Activated naive CD4-positive, alpha-beta T cell treated with anti-CD3 and anti-CD28 coated beads, Interleukin-2, amount 50 U/mL, for 72 hours (primary cell): ENCODE measurements around the gene CIBAR2. TPM values are rescaled to one million over a fixed set of nuclear protein-coding genes. Genes with fewer than 3 reads are reported as not detected.

Experiments used
- ATAC-seq, 2 donors: fragments of 150-1000 bp; cut with Tn5 transposase; 2 replicates each; pipeline ENCODE4 v1.10.0; 2021; ENCODE audit warnings: mild to moderate bottlenecking in 2 of 2, moderate library complexity in 2 of 2
- DNase-seq, 2 donors: peaks; one replicate each; pipeline ENCODE4 v3.0.0; 2021 to 2022; ENCODE audit warnings: low spot score in 2 of 2
- H3K27ac Mint-ChIP-seq, 2 donors: one replicate each; pipeline ENCODE4 v1.8.0; 2022; ENCODE audit warnings: mild to moderate bottlenecking in 2 of 2, mixed read lengths in 2 of 2
- H3K36me3 Mint-ChIP-seq, 2 donors: one replicate each; pipeline ENCODE4 v1.8.0; 2022; ENCODE audit warnings: mixed read lengths in 2 of 2
- H3K9me3 Mint-ChIP-seq, 2 donors: one replicate each; pipeline ENCODE4 v1.8.0; 2022; ENCODE audit warnings: mixed read lengths in 2 of 2
- total RNA-seq, 2 donors: library from RNA; stranded (reverse); gene quantifications; one replicate each; pipeline ENCODE4 v1.2.3, GENCODE V29; 2022

The CIBAR2 gene
- not detected for total RNA-seq

DNA sequence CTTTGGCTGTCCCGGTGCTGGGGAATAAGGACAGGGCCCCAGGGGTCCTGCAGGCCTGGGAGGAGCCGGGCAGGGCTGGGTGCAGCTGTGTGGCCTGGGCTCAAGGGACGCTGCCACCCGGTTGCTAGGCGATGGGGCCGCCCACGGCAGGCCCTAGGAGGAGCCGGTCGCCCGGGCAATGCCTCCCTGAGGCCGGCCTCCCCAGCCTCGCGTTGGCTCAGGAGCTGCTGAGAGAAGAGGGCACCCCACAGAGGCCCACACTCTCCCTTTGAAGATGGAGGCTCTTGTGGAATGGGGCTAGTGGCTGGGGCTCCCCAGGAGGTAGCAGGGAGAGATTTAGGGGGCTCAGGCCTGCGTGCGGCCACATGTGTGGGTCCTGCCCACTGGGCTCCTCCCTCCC, at the start of gene CIBAR2:
CIBAR2 (minus strand) TSS at position 109 of the 400 bp plus-strand sequence. CDS start 120 bp downstream, outside the sequence.
- Mint-ChIP-seq H3K9me3 (no peaks in the 10 kb centered on the region), H3K36me3 (no peaks in the 10 kb centered on the region), H3K27ac (peak within 1 kb of the TSS in 1 of 2 donors; percentile 94)
- no peak for DNase-seq
- ATAC-seq = no peak

DNA sequence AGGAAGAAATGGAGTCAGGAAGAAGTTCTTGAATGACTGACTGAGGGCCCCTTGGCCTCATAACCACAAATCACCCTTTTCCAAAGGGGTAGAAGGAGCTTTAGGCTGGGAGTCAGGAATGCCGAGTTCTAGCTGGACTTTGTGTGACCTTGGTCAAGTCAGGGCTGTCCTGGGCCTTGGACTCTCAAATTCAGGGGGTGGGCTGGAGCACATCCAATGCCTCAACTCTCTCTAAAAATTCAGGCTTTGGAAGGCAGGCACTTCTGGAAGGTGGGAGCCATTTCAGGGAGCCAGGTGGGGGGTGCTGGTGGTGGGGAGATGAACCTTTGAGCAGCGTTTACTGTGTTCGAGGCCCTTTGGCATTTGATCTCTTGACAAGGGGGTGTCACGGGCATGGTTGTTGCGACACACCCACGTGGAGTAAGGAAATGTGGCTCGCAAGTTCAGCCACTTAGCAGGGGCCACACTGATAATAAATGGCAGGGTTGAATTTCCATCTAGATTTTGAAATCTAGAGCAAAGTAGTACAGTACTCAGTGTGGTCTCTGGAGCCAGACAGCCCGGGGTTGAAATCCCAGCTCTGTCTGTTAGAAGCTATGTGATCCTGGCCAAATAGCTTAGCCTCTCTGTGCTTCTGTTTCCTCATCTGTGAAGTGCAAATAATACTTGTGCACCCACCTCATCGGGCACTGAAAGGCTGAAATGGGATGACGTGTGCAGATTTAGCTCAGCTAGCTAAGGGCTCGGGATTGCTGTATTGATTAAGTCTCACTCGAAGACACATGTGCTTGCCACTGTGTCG, 47.1 kb upstream of the CIBAR2 start:
- no peaks in the 10 kb centered on the region for H3K36me3 Mint-ChIP-seq

DNA sequence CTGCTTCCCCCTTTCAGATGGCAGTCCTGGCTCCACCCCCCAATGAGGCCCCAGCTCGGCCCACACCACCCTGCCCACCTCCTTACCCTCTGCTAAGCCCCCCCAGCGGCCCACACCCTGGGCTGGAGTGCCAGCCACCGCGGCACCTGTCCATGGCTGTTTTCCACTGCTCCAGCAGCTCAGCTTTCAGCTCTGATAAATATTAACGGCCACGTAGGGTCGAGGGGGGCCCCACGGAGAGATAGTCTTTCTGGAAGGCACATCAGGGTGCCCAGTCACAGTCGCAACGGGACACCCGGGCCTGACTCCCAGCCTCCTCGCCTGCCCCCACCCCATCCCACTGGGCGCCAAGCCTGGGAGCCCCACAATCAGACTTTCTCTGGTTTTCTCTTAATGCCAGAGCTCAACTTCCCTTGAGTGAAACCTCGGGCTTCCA, 46.5 kb upstream of the CIBAR2 start:
- no peak overlapping the region for H3K27ac Mint-ChIP-seq
- DNase-seq = no peak
- H3K9me3 Mint-ChIP-seq = no peaks in the 10 kb centered on the region
- no peak for ATAC-seq
- no peaks in the 10 kb centered on the region for H3K36me3 Mint-ChIP-seq

More for the DNA sequence above, 47.1 kb upstream of the CIBAR2 start:
- H3K27ac Mint-ChIP-seq = no peak overlapping the region
- DNase-seq = no peak
- no peak for ATAC-seq
- H3K9me3 Mint-ChIP-seq = no peaks in the 10 kb centered on the region

DNA sequence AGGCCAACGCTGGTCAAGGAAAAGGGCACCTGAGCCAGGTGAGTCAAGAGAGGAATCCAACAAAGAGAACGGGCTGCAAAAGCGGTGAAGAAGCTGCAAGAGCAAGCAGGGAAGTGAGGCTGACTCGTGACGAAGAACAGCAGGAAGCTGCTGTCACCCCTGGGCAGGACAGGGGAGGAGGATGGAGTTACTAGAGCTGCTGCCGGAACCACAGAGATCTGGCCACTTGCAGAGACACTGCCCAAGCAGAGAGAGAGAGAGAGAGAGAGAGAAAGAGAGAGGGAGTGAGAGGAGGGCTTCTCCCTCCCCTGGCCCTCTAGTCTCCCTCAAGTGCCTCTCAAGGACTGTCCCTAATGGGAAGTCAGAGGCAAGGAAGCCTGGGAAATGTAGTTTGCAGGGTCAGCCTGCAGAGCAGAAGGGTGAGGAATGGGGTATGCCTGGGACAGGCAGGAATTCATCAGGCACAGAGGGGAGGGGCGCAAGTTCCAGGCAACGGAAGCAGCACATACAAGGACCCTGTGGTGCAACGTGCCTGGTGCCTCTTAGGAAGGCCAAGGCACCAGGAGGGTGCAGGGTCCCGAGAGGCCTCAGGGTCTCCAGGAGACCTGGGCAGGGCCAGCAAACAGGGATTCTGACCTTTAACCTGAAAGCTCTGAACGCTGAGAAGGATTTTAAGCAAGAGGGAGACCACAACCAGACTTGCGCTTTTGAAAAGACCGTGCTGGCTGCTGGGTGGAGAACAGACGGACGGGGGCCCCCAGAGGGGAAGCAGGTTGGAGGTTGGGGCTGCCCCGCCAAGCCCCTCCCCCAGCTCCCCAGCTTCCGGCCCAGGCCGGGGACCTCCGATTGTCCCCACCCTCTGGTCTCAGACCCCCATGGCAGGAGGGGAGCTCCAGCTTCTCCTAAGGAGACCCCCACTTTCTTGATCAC, 45.8 kb upstream of the CIBAR2 start:
- H3K9me3 Mint-ChIP-seq = no peaks in the 10 kb centered on the region
- no peaks in the 10 kb centered on the region for H3K36me3 Mint-ChIP-seq
- peak overlapping the region; percentile 80 to 96 for H3K27ac Mint-ChIP-seq
- peak in 1 of 2 donors; percentile 19 for DNase-seq
- peak; percentile 69 to 78 for ATAC-seq

DNA sequence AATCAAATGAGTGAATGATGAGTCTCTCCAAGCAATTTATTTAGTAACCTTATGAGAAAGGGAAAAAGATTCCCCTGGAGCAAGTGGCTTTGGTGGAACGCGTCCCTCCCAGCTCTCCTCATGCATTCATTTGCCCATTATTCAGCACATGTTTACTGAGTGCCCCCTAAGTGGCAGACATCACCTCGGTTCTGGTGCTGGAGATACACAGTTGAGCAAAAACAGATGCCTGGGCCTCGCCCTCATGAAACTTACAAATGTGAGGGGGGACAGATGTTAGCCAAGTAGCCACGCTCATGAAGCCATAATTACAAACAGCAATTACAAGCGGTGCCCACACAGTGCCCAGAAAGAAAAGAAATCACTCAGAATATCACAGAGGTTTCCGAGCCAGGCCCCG, 45.1 kb upstream of the CIBAR2 start:
- no peaks in the 10 kb centered on the region for H3K36me3 Mint-ChIP-seq
- peak in 1 of 2 donors; percentile 22 for ATAC-seq
- H3K9me3 Mint-ChIP-seq = no peaks in the 10 kb centered on the region
- DNase-seq = no peak
- peak overlapping the region; percentile 80 to 96 for H3K27ac Mint-ChIP-seq

DNA sequence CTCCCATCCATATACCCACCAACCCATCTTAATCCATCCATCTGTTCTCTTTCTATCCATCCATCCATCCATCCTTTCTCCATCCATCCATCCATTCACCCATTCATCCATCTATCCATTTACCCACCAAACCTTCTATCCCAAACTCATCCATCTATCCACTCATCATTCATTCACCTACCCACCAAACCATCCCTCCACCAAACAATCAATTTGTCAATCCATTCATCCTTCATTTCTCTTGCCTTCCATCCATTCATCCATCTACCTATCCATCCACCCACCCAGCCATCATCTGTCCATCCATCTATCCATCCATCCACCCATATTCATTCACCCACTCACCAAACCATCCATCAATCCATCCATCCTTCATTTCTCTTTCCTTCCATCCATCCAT, 44.6 kb upstream of the CIBAR2 start:
- ATAC-seq (no peak), DNase-seq (no peak)
- peak overlapping the region in 1 of 2 donors; percentile 80 for H3K27ac Mint-ChIP-seq
- no peaks in the 10 kb centered on the region for H3K9me3 Mint-ChIP-seq
- H3K36me3 Mint-ChIP-seq = no peaks in the 10 kb centered on the region

DNA sequence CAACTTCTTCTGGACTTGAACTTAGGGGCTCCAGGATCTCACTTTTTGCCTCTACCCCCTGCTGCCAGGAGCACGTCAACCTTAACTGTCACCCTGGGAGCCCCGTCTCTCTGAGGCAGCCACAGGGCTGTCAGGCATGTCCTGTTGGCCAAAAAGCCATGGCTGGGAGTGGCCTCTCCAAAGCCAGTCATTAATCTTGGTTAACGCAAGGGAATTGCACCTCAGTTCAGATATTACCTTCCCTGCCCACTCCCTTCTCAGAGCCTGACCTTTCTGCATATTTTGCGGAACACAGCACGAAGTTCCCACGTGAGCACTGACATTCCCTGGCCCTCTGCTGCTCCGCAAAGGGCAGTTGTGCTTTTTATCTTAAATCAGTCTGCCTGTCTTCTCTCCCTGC, 44.2 kb upstream of the CIBAR2 start:
- DNase-seq = no peak
- no peaks in the 10 kb centered on the region for H3K9me3 Mint-ChIP-seq
- no peaks in the 10 kb centered on the region for H3K36me3 Mint-ChIP-seq
- no peak overlapping the region for H3K27ac Mint-ChIP-seq
- no peak for ATAC-seq

DNA sequence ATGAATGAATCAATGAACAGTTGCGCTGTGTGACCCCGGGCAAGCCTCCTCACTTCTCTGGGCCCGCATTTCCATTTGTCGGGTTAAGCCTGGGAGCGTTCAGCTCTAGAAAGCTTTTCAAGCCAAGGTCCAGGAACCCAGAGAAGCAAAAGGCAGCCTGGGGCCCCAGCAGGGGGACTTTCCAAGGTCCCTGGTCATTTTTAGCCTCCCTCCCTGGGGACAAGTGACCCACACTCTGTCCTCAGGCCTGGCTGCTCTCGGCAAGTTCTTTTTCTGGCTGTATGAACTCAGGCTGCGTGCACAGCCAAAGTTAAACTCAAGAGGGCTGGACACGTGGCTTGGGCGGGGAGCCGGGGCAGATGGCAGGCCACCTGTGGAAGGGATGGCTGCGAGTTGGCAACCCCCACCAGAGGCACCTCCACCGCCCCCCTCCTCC, 41.4 kb upstream of the CIBAR2 start:
- Mint-ChIP-seq H3K36me3 (no peaks in the 10 kb centered on the region), H3K27ac (no peak overlapping the region), H3K9me3 (no peaks in the 10 kb centered on the region)
- no peak for ATAC-seq
- DNase-seq = no peak

DNA sequence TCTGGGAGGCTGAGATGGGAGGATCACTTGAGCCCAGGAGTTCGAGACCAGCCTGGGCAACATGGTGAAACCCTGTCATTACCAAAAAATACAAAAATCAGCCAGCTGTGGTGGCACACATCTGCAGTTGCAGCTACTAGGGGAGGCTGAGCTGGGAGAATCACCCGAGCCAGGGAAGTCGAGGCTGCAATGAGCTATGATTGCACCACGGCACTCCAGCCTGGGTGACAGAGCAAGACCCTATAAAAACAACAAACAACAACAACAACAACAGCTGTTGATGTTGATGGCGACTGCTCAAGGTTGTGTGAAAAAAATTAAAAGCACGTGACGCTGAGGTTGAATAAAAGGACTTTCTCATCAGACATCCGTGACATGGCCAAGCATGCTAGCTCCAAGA, 40.8 kb upstream of the CIBAR2 start:
- DNase-seq (no peak), ATAC-seq (no peak)
- Mint-ChIP-seq H3K9me3 (no peaks in the 10 kb centered on the region), H3K27ac (no peak overlapping the region), H3K36me3 (no peaks in the 10 kb centered on the region)

DNA sequence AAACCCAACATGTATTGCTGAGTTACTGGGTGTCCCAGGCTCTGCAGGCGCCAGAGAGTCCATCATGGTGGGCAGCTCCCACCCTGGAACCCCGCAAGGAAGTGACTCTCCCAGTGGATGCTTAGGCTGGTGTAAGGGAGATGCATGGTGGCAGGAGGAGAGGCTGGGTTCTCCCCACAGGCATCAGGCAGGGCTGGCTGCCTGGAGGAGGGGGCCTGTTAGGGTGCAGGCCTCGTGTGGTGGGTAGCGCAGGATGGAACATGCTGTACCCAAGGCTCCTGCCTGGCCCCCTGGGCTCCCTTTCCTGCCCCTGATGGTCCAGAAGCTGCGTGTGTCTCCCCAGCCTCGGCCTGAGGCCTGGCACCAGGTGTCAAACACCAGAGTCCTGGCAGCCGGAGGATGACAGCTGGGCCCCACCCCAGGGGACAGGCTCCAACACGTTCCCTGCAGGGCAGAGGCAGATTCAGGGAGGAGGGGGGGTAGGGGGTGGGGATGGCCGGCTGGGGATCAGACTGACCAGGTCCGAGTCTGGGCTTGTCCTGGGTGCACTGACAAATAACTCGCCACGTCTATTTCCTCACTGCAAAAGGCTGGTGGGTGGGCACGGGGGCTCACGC, 40.2 kb upstream of the CIBAR2 start:
- DNase-seq = no peak
- Mint-ChIP-seq H3K9me3 (no peaks in the 10 kb centered on the region), H3K36me3 (no peaks in the 10 kb centered on the region), H3K27ac (no peak overlapping the region)
- ATAC-seq = no peak

DNA sequence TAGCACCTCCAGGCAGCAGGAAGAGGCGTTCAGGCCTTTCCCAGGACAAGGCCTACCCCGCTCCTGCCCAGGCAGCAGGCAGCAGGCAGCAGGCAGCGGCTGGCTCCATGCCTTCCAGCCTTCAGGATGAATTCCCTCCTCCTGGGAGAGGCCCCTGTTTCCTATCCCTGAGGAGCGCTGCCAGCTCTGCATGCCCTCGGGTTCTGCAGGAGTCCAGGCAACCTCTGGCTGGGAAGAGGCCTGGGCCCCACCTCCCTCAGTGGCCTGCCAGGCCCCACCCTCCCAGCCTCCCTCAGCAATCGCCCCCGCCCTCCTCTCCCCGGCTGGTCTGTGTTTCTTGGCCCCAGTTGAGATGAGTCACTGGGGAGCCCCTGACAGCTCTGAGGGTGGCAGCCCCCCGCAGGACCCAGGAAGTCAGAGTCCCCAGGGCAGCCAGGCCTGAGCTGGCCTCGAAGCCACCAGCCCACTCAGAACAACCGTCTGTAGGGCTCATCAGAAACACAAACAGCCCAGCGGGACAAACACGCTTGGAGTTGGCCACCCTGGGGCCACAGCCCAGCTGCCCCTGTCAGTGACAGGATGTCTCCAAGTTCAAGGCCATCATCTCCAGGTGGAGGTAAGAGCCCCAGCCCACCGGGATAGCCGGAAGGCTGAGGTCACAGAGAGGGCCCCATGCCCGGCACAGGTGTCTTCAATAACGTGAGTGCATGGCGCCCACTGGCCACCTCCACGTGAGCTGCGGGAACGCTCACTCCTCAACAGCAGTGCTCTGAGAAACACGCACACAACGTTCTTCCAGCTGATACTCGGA, 39.5 kb upstream of the CIBAR2 start:
- DNase-seq = no peak
- H3K9me3 Mint-ChIP-seq = no peaks in the 10 kb centered on the region
- peak overlapping the region in 1 of 2 donors; percentile 54 for H3K27ac Mint-ChIP-seq
- H3K36me3 Mint-ChIP-seq = no peaks in the 10 kb centered on the region
- ATAC-seq = no peak

DNA sequence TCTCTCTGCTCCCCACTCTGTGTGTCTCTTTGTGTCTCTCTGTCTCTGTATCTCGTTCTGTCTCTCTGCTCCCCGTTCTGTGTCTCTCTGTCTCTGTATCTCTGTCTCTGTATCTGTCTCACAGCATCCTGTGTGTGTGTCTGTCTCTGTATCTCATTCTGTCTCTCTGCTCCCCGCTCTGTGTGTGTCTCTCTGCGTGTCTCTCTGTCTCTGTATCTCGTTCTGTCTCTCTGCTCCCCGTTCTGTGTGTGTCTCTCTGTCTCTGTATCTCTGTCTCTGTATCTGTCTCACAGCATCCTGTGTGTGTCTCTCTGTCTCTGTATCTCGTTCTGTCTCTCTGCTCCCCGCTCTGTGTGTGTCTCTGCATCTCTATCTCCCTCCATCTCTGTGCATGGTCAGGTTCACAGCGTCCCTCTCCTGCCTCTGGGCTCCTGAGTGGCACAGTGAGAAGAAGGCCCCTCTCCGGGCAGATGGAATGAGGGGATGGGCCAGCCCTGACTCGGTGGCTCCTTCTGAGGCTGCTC, 38.9 kb upstream of the CIBAR2 start:
- H3K36me3 Mint-ChIP-seq = no peaks in the 10 kb centered on the region
- ATAC-seq (no peak), DNase-seq (no peak)
- no peaks in the 10 kb centered on the region for H3K9me3 Mint-ChIP-seq
- H3K27ac Mint-ChIP-seq = peak overlapping the region; percentile 31 to 54

DNA sequence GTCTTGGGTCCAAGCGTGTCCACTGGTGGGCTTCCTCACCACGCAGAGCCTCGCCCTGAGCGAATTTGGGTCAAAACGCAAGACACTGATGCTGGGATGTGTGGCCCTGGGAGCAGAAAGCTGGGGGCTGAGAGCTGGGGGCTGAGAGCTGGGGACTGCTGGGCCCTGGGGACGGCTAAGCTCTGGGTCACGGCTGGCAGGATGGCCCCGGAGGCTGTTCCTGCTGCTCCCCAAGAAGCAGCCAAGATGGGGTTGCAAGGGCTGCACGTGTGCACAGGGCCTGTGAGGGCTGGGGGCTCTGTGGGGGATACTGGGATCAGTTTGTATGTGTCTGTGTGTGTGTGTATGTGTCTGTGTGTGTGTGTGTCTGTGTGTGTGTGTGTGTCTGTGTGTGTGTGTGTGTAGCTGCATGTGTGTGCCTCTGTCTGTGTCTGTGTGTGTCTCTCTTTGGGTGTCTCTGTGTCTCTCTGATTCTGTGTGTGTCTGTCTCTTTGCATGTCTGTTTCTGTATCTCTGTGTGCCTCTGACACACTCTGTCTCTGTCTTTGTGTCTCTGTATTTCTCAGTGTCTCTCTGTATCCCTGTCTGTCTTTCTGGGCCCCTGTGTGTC, 38.2 kb upstream of the CIBAR2 start:
- DNase-seq (no peak), ATAC-seq (no peak)
- Mint-ChIP-seq H3K36me3 (no peaks in the 10 kb centered on the region), H3K9me3 (no peaks in the 10 kb centered on the region), H3K27ac (peak overlapping the region in 1 of 2 donors; percentile 54)

DNA sequence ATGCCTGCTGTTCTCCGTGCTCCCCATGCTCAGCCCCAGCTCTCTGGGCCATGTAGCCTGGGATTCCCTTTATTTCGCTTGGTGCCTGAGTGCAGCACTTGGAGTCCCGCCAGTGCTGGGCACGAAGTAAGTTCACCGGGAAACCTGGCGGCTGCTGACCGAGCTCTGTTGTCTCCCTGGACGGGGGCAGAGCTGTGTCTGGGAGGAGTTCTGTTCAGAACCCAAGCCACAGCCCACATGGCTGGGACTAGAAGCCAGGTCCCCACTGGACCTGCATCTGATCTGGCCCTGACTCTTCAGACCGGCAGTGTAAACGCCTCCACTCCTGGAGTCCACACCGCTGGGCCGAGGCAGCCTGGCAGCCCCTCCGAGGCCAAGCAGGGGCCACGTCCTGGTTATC, 37.5 kb upstream of the CIBAR2 start:
- H3K36me3 Mint-ChIP-seq = no peaks in the 10 kb centered on the region
- H3K27ac Mint-ChIP-seq = no peak overlapping the region

DNA sequence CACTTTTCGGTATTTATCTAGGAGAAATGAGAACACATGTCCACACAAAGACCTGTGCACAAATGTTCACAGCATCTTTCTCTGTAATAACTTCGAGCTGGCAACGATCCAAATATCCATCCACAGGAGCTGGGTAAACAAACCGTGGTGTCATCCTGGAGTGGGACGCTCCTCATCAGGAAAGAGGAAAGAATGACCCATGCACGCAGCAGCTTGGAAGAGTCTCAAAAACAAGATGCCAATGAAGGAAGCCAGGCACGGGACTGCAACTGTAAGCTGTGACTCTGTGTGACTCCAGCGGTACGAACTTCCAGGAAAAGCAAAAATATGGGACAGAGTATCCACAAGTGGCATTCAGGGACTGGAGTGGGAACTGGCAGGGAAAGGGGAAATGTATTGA, 36.7 kb upstream of the CIBAR2 start:
- Mint-ChIP-seq H3K9me3 (no peaks in the 10 kb centered on the region), H3K27ac (no peak overlapping the region), H3K36me3 (no peaks in the 10 kb centered on the region)
- ATAC-seq = no peak
- DNase-seq = no peak

More for the DNA sequence above, 37.5 kb upstream of the CIBAR2 start:
- H3K9me3 Mint-ChIP-seq = no peaks in the 10 kb centered on the region
- ATAC-seq (no peak), DNase-seq (no peak)
